Stimulated activated CD8-positive, alpha-beta memory T cell treated with anti-CD3 and anti-CD28 coated beads, Interleukin-7, amount 100 ng/mL, for 24 hours (primary cell): Measurements from ENCODE around the gene PDE6B.
"Not testable (repeated sequence)": the region's sequence is repeated elsewhere in the genome, so short reads cannot be mapped to it uniquely, and the experiment has no call there.

ENCODE experiments used
- DNase-seq: peaks from one replicate; pipeline ENCODE4 v3.0.0-alpha.2; 2020; ENCODE audit warnings: low read depth

Gene PDE6B

GRCh38 chr4:624705-625590 lies at the start of gene PDE6B:
PDE6B (plus strand) TSS chr4:625573; CDS start chr4:625627, 54 bp downstream.
- no peak for DNase-seq

DNA sequence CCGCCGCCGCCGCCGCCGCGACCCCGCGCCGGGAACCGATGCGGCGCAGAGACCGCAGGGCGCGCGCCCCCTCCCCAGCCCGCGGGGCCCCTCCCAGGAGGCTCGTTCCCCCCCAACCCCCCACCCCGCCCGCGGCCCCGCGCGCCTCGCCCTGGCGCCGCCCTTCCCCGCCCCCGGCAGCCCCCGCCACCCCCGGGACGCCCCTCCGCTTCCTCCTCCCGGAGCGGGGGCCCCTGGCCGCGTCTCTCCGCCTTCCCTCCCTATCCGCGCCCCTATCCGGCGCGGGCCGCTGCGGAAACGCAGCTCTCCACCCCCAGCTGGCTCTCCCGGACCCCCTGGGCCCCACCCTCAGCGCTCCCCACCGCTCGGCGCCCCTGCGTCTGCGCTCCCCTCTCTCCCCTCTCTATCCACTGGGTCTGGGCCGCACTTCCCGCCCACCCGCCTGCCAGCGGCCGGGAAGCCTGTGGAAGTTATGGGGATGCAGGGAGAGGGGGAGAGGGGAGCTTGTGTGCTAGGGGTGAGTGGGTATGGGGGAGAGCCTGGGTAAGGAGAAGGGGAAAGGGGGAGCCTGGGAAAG lies 49.0 kb upstream of the PDE6B start, which contains the start of gene TMEM271:
Gene TMEM271, minus strand, starts transcription at position 51 of the 577 bp plus-strand sequence. CDS start 233 bp downstream, outside the sequence.
- DNase-seq = no peak

- DNase-seq = no peak
Observed at GRCh38 chr4:576991-577498, 48.3 kb upstream of the PDE6B start.

GRCh38 chr4:577499-578450 lies 47.6 kb upstream of the PDE6B start:
- no peak for DNase-seq

- no peak for DNase-seq
Observed at GRCh38 chr4:578451-579443, 46.6 kb upstream of the PDE6B start.

GRCh38 chr4:579543-580175 lies 45.7 kb upstream of the PDE6B start:
- no peak for DNase-seq

GRCh38 chr4:581181-581580 lies 44.2 kb upstream of the PDE6B start:
- no peak for DNase-seq

- no peak for DNase-seq
Observed at GRCh38 chr4:581753-582361, 43.5 kb upstream of the PDE6B start.

DNA sequence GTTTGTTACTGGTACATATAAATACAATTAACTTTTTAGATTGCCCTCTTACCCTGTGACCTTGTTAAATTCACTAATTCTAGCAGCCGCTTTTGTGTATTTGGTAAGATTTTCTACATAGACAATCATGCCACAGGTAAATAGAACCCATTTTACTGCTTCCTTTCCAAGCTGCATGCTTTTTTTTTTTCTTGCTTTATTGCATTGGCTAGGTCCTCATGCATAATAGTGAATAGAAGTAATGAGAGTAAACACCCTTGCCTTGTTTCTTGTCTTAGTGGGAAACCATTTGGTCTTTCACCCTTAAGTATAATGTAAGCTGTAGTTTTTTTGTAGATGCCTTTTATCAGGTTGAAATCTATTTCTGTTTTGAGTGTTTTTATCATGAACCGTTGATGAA lies 41.6 kb upstream of the PDE6B start:
- no peak for DNase-seq

- DNase-seq = no peak
Observed at GRCh38 chr4:587671-588350, 37.6 kb upstream of the PDE6B start.

- DNase-seq = no peak
Observed at GRCh38 chr4:588351-588849, 37.0 kb upstream of the PDE6B start.

DNA sequence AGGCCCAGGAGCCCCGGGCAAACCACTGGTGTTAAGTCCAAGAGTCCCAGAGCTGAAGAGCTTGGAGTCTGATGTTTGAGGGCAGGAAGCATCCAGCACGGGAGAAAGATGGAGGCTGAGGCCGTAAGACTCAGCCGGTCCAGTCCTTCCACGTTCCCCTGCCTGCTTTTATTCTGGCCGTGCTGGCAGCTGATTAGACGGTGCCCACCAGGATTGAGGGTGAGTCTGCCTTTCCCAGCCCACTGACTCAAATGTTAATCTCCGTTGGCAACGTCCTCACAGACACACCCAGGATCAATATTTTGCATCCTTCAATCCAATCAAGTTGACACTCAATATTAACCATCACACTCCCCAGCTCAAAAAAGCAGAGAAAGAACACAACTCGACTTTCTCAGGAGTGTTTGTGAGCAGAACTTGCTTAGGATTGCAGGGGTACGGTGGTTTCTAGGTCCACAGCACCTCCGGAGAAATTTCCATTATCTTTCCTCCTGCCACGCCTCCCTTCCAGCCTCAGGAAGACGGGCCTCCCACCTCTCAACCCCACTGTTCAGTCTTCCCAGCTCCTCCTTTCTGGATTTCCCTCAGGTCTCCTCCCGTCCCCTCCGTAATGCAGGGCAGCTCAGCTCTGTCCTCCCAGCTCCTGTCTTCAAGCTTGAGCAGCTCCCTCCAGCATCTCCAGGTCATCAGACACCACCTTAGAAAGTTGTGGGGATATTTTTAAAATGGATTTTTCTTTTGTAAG lies 36.0 kb upstream of the PDE6B start:
- no peak for DNase-seq

DNA sequence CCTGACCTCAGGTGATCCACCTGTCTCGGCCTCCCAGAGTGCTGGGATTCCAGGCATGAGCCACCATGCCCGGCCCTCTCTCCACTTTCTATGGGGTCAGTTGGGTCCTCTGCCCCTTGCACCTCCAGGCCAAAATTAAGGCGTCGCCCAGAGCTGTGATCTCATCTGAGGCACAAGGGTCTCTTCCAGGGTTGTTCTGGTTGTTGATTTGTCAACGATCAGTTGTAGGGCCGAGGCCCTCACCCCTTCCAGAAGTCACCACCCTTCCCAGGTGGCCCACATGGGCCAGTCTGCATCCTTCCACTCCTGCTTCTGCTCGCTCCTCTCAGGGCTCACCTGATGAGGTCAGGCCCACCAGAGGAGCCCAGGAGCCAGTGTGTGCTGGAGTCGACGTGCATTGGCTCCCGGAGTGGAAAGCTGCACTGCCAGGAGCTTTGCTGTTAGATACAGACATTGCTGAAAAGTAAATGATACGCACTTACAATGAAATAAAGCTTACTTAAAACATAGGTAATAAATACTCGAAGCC lies 35.0 kb upstream of the PDE6B start:
- no peak for DNase-seq

DNA sequence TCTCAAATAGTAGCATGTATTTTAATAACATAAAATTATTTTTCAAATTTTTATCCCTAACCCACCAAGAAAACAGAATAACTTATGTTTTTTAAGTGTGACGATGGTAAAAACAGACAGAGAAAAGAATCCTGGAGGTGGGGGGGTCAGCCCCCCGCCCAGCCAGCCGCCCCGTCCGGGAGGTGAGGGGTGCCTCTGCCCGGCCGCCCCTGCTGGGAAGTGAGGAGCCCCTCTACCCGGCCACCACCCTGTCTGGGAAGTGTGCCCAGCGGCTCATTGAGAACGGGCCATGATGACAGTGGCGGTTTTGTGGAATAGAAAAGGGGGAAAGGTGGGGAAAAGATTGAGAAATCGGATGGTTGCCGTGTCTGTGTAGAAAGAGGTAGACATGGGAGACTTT lies 33.2 kb upstream of the PDE6B start:
- DNase-seq = not testable (repeated sequence)

- DNase-seq = no peak
Observed at GRCh38 chr4:592825-593520, 32.4 kb upstream of the PDE6B start.

- no peak for DNase-seq
Observed at GRCh38 chr4:598925-599324, 26.4 kb upstream of the PDE6B start.

DNA sequence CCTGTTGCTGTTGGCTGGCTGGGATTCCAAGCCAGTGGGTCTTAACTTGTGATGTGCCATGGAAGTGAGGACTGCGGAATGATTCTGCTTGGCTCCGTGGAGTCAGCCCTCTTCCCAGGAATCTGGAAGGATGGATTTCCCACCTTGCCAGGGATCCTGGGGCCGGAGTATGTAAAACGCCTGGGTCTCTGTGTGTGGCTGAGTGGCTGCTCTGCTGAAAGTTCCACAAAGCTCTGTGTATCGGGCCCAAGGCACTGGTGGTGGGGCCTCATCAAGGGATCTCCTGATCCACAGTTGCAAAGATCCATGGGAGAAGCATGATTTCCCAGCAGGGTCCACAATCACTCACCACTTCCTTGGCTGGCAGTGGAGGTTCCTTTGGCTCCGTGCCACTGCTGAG lies 25.2 kb upstream of the PDE6B start:
- no peak for DNase-seq
